HepG2 (cell line): ENCODE measurements around the gene RHEBL1. TPM values are rescaled to one million over a fixed set of nuclear protein-coding genes. Genes with fewer than 3 reads are reported as not detected.

Experiments used
- ATAC-seq: fragments of 200-7000 bp; cut with Tn5 transposase; 3 replicates; pipeline ENCODE4 v1.9.1; 2020; ENCODE audit warnings: mild to moderate bottlenecking, moderate library complexity
- BruUV-seq: library from RNA; stranded (reverse); fragments of 400-500 nt; replicated peaks from 2 replicates; lab custom pipeline; 2021; lab: Mats Ljungman, UMichigan
- CTCF ChIA-PET: fragments of 300-600 bp; formaldehyde crosslinking; extraction: SDS; loops from one replicate; lab custom pipeline; 2021; ENCODE audit warnings: low total read pairs, inconsistent platforms, low intra/inter-chr PET ratio; lab: Yijun Ruan, JAX
- POLR2A ChIA-PET: fragments of 350-600 bp; sonication (Branson Sonifier 250); formaldehyde crosslinking; loops from one replicate; lab custom pipeline; 2020; ENCODE audit warnings: antibody characterized with exemption, inconsistent platforms; lab: Yijun Ruan, JAX
- DNase-seq: peaks from one replicate; pipeline ENCODE4 v3.0.0-alpha.2; 2015; ENCODE audit warnings: low spot score
- FAIRE-seq: peaks from 3 replicates; lab custom pipeline; 2011; peaks lifted over from hg19 to GRCh38; lab: Jason Lieb, UNC
- H2AFZ ChIP-seq: one replicate; pipeline ENCODE4 v1.6.1; 2011; ENCODE audit warnings: low read length, inconsistent platforms
- H3K27ac ChIP-seq: fragments of 300-600 bp; 3 replicates; pipeline ENCODE4 v1.8.0; 2011; ENCODE audit warnings: mixed run types, mild to moderate bottlenecking, mixed read lengths, low read length, inconsistent platforms; ENCODE audit not compliant: insufficient read depth; ENCODE audit errors: extremely low read length
- H3K27me3 ChIP-seq, 2 experiments: fragments of 200-600 bp in 1 of 2; 2 replicates in 1 of 2; 3 replicates in 1 of 2; pipeline versions ENCODE4 v1.6.0 to v1.8.0; 2011; ENCODE audit warnings: low read length in 2 of 2, mild to moderate bottlenecking in 2 of 2, moderate library complexity in 2 of 2, inconsistent platforms in 1 of 2; ENCODE audit not compliant: insufficient read depth in 2 of 2, control insufficient read depth in 1 of 2
- H3K36me3 ChIP-seq, 2 experiments: fragments of 200-600 bp in 1 of 2; replicated peaks in 1 of 2; 2 replicates in 1 of 2; 3 replicates in 1 of 2; pipeline versions ENCODE4 v1.5.1 to v1.8.0; 2011; ENCODE audit warnings: low read length in 2 of 2, inconsistent platforms in 1 of 2; ENCODE audit not compliant: insufficient read depth in 2 of 2, control insufficient read depth in 1 of 2
- H3K4me1 ChIP-seq: 2 replicates; pipeline ENCODE4 v1.5.1; 2012; ENCODE audit warnings: low read length, inconsistent platforms; ENCODE audit not compliant: insufficient read depth
- H3K4me2 ChIP-seq: 2 replicates; pipeline ENCODE4 v1.6.0; 2011; ENCODE audit warnings: low read depth, low read length, inconsistent platforms
- H3K4me3 ChIP-seq, 3 experiments: fragments of 200-600 bp in 1 of 3; sonication (generic), shearing (Covaris generic) in 1 of 3; replicated peaks in 1 of 3; 2 replicates each; pipeline ENCODE4 v1.5.1; 2011 to 2016; ENCODE audit warnings: low read length in 3 of 3, inconsistent platforms in 2 of 3, low read depth in 2 of 3, mild to moderate bottlenecking in 2 of 3, control low read depth in 1 of 3, mixed read lengths in 1 of 3; ENCODE audit not compliant: insufficient read depth in 1 of 3
- H3K79me2 ChIP-seq: one replicate; pipeline ENCODE4 v1.6.1; 2011; ENCODE audit warnings: low read length, inconsistent platforms; ENCODE audit not compliant: insufficient read depth
- H3K9ac ChIP-seq: 2 replicates; pipeline ENCODE4 v1.6.0; 2011; ENCODE audit warnings: mild to moderate bottlenecking, low read depth, low read length, inconsistent platforms; ENCODE audit not compliant: insufficient read depth
- H3K9me3 ChIP-seq: 2 replicates; pipeline ENCODE4 v1.5.1; 2012; ENCODE audit warnings: mild to moderate bottlenecking, low read length
- H4K20me1 ChIP-seq: 2 replicates; pipeline ENCODE4 v1.6.0; 2011; ENCODE audit warnings: inconsistent platforms, mild to moderate bottlenecking, low read length, moderate library complexity; ENCODE audit not compliant: insufficient read depth
- BRD4 ChIP-seq: sonication (generic); formaldehyde crosslinking; IDR thresholded peaks from 2 replicates; pipeline ENCODE4 v1.4.0; 2020; ENCODE audit warnings: missing genetic modification reagents
- CENPT ChIP-seq: sonication (generic); formaldehyde crosslinking; IDR thresholded peaks from 2 replicates; pipeline ENCODE4 v1.8.0; 2022; ENCODE audit warnings: low read depth, mild to moderate bottlenecking, moderate library complexity, missing genetic modification reagents
- ELF1 ChIP-seq: sonication (generic); formaldehyde crosslinking; IDR thresholded peaks from 2 replicates; pipeline ENCODE4 v1.4.0; 2020; ENCODE audit warnings: missing genetic modification reagents
- KAT2B ChIP-seq: fragments of 150-350 bp; IDR thresholded peaks from 2 replicates; pipeline ENCODE4 v1.6.1; 2014; ENCODE audit warnings: low read depth, low read length, borderline replicate concordance
- RFX1 ChIP-seq: fragments of 450-650 bp; IDR thresholded peaks from 2 replicates; pipeline ENCODE4 v1.6.1; 2017
- SNAI1 ChIP-seq: sonication (generic); formaldehyde crosslinking; IDR thresholded peaks from 2 replicates; pipeline ENCODE4 v1.5.0; 2020; ENCODE audit warnings: mild to moderate bottlenecking, missing genetic modification reagents, borderline replicate concordance
- ZBTB49 ChIP-seq: sonication (generic); formaldehyde crosslinking; IDR thresholded peaks from 2 replicates; pipeline ENCODE4 v1.4.0; 2020; ENCODE audit warnings: missing genetic modification reagents, borderline replicate concordance
- ZMAT3 ChIP-seq: sonication (generic); formaldehyde crosslinking; conservative IDR thresholded peaks from 2 replicates; pipeline ENCODE4 v1.7.0; 2021; ENCODE audit warnings: missing genetic modification reagents
- ZNF260 ChIP-seq: sonication (generic); formaldehyde crosslinking; IDR thresholded peaks from 2 replicates; pipeline ENCODE4 v1.4.0; 2020; ENCODE audit warnings: missing genetic modification reagents, low read depth, mild to moderate bottlenecking, borderline replicate concordance
- ZNF33B ChIP-seq: sonication (generic); formaldehyde crosslinking; IDR thresholded peaks from 2 replicates; pipeline ENCODE4 v1.5.1; 2020; ENCODE audit warnings: mild to moderate bottlenecking, missing genetic modification reagents
- ZNF557 ChIP-seq: sonication (generic); formaldehyde crosslinking; IDR thresholded peaks from 2 replicates; pipeline ENCODE4 v1.4.0; 2020; ENCODE audit warnings: missing genetic modification reagents
- ZNF619 ChIP-seq: sonication (generic); formaldehyde crosslinking; IDR thresholded peaks from 2 replicates; pipeline ENCODE4 v1.4.0; 2020; ENCODE audit warnings: mild to moderate bottlenecking, missing genetic modification reagents
- ZNF749 ChIP-seq: sonication (generic); formaldehyde crosslinking; IDR thresholded peaks from 2 replicates; pipeline ENCODE4 v1.8.0; 2022; ENCODE audit warnings: mild to moderate bottlenecking, missing genetic modification reagents, moderate library complexity, borderline replicate concordance
- WGBS: methylation state at CpG from one replicate; pipeline ENCODE4 v1.1.6; 2017; ENCODE audit warnings: low lambda C conversion rate; 5-methylcytosine and 5-hydroxymethylcytosine counted together
- in situ Hi-C: cut with HindIII; loops from 2 replicates; pipeline ENCODE4 v1.10.0; 2017; ENCODE audit warnings: low pct_unique_long_range_greater_than_20kb; ENCODE audit not compliant: extremely low pct_ligation_motif_present
- intact Hi-C: fragments of 100-400 bp; cut with micrococcal nuclease; formaldehyde crosslinking; loops from one replicate; pipeline ENCODE4 v1.10.0; 2022; ENCODE audit not compliant: unreplicated experiment
- polyA plus RNA-seq, 8 experiments: library from polyadenylated mRNA; depleted of rRNA in 3 of 8; stranded (reverse) in 7 of 8; unstranded in 1 of 8; fragments of >200 nt; fragmentation: Illumina TruSeq in 4 of 8; extraction: Trizol in 4 of 8; gene quantifications; 2 replicates each; pipeline versions ENCODE4 v1.2.1 to v1.2.3, GENCODE V29; 2011 to 2016; ENCODE audit warnings: low read depth in 4 of 8, missing spikeins in 1 of 8, mixed read lengths in 1 of 8; ENCODE audit not compliant: insufficient read depth in 1 of 8
- total RNA-seq, 5 experiments: library from RNA; depleted of rRNA; stranded (reverse); fragments of >200 nt; fragmentation: Illumina TruSeq; extraction: Trizol; gene quantifications; 2 replicates each; pipeline ENCODE4 v1.2.3, GENCODE V29; 2016; ENCODE audit warnings: low read depth in 1 of 5
- TF ChIP-seq, protein P1 (sequence below): sonication (generic); formaldehyde crosslinking; conservative IDR thresholded peaks from 2 replicates; pipeline ENCODE4 v1.4.0; 2020; ENCODE audit warnings: missing genetic modification reagents
- TF ChIP-seq, protein P2 (sequence below): sonication (generic); formaldehyde crosslinking; IDR thresholded peaks from 2 replicates; pipeline ENCODE4 v1.9.0; 2022; ENCODE audit warnings: low read depth, missing genetic modification reagents
- TF ChIP-seq, protein P3 (sequence below): sonication (generic); formaldehyde crosslinking; conservative IDR thresholded peaks from 2 replicates; pipeline ENCODE4 v1.4.0; 2020; ENCODE audit warnings: missing genetic modification reagents

The RHEBL1 gene
- total and polyA plus RNA-seq, 2 of the 13 experiments (the other 11 are each of a cell fraction or from before 2014, with no cell fraction given) = 1.4 to 2.5 TPM

DNA sequence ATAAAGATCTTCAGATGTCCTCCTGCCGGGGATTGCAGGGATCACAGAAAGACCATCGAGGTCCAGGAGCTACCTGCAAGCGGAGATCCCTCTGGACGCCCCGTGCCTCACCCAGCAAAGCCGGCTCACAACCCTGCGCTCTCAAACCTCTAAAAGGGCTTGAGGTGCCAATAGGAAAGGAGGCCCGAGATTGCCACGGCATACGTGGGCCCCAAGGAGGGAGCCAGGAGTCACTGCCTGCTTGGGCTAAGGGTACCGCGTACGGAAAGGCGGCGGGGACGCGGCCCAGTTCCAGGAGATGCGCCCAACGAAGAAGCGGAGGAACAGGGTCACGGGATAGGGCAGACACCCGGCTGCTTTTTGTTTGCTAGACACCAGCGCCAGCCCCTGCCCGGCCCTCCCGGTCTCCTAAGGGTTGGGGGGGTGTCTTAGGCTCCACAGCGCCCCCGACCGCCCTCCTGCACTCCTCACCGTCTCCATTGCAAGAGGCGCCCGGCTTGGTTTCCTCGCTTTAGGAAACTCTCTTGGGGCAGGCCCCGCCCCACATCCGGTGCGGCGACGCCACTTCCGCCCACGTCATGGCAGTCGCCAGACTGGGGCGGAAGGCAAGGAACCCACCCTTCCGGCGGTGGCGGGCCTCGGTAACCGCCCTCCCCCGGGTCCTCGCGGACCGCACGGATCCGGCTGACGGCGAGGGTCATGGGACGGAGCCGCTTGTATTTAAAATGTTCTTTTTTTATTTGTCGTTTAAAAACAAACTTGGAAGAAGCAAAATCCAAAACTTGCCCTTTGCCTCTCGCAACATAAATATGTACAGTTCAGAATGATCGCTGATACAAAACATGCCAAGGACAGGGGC lies 51.3 kb downstream of the RHEBL1 start, which contains the start of gene PRKAG1:
TSS of gene PRKAG1 (minus strand) at position 516 of the 859 bp plus-strand sequence. CDS start at position 480, 36 bp downstream.
- Histone ChIP-seq H2AFZ (no peak within 1 kb of the TSS), H3K27me3 (no peaks in the 10 kb centered on the region), H3K9ac (peak within 1 kb of the TSS; percentile 86), H3K79me2 (peaks cover 6% of the 10 kb centered on the region), H3K4me3 (peak within 1 kb of the TSS; percentile 74 to 93 (median 85)), H4K20me1 (no peaks in the 10 kb centered on the region), H3K4me2 (peak within 1 kb of the TSS; percentile 98), H3K9me3 (no peaks in the 10 kb centered on the region), H3K27ac (peak within 1 kb of the TSS; percentile 86), H3K4me1 (peaks cover 20% of the 10 kb centered on the region), H3K36me3 (peaks cover 11 to 14% of the 10 kb centered on the region in 2 experiments)
- peak; percentile 82 for FAIRE-seq
- CTCF ChIA-PET = interaction anchor here (3.4 kb wide), 1 partner anchor 22 kb away, joined by 15 read pairs; no protein-coding TSS in a partner anchor
- POLR2A ChIA-PET = interaction anchor here (0.8 to 1.6 kb wide), 10 partner anchors 15 to 153 kb away, joined by 3 to 9 read pairs (median 4); partner anchors contain the start of genes DDN, RHEBL1, RND1 and TUBA1B
- in situ Hi-C loops = no loop called here
- ATAC-seq = peak; percentile 89
- WGBS = 2% methylated on average over 28 of the region's 59 CpGs
- BruUV-seq = TSS peak; percentile 69
- peak; percentile 91 for DNase-seq
- intact Hi-C loops = loop anchor here (1.0 to 5.0 kb wide), 2 partner anchors 22 to 114 kb away; partner anchors contain the start of gene TUBA1B
- no peak for TF ChIP-seq RFX1
- TF ChIP-seq ZNF33B = no peak
- TF ChIP-seq ZMAT3 = 0 out of 2 replicates have a peak, but pooled peaks have one; percentile 26
- TF ChIP-seq, protein P1, sequence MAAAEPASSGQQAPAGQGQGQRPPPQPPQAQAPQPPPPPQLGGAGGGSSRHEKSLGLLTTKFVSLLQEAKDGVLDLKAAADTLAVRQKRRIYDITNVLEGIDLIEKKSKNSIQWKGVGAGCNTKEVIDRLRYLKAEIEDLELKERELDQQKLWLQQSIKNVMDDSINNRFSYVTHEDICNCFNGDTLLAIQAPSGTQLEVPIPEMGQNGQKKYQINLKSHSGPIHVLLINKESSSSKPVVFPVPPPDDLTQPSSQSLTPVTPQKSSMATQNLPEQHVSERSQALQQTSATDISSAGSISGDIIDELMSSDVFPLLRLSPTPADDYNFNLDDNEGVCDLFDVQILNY (CRISPR knock-in tag) = no peak
- TF ChIP-seq ZNF557 (CRISPR knock-in tag) = no peak
- peak; percentile 98 for TF ChIP-seq ZNF619
- no peak for TF ChIP-seq ZBTB49 (CRISPR knock-in tag)
- TF ChIP-seq, protein P2, sequence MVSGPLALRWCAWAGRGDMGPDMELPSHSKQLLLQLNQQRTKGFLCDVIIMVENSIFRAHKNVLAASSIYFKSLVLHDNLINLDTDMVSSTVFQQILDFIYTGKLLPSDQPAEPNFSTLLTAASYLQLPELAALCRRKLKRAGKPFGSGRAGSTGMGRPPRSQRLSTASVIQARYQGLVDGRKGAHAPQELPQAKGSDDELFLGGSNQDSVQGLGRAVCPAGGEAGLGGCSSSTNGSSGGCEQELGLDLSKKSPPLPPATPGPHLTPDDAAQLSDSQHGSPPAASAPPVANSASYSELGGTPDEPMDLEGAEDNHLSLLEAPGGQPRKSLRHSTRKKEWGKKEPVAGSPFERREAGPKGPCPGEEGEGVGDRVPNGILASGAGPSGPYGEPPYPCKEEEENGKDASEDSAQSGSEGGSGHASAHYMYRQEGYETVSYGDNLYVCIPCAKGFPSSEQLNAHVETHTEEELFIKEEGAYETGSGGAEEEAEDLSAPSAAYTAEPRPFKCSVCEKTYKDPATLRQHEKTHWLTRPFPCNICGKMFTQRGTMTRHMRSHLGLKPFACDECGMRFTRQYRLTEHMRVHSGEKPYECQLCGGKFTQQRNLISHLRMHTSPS = no peak; the same call in 1 of the 2 replicates
- no peak for TF ChIP-seq ZNF260 (CRISPR knock-in tag)
- TF ChIP-seq ELF1 (CRISPR knock-in tag) = peak; percentile 90
- no peak for TF ChIP-seq KAT2B
- TF ChIP-seq CENPT (CRISPR knock-in tag) = no peak
- TF ChIP-seq BRD4 = no peak
- no peak; the same call in 1 of the 2 replicates for TF ChIP-seq ZNF749 (CRISPR knock-in tag)
- peak; percentile 94; the same call in 1 of the 2 replicates for TF ChIP-seq SNAI1
- TF ChIP-seq, protein P3, sequence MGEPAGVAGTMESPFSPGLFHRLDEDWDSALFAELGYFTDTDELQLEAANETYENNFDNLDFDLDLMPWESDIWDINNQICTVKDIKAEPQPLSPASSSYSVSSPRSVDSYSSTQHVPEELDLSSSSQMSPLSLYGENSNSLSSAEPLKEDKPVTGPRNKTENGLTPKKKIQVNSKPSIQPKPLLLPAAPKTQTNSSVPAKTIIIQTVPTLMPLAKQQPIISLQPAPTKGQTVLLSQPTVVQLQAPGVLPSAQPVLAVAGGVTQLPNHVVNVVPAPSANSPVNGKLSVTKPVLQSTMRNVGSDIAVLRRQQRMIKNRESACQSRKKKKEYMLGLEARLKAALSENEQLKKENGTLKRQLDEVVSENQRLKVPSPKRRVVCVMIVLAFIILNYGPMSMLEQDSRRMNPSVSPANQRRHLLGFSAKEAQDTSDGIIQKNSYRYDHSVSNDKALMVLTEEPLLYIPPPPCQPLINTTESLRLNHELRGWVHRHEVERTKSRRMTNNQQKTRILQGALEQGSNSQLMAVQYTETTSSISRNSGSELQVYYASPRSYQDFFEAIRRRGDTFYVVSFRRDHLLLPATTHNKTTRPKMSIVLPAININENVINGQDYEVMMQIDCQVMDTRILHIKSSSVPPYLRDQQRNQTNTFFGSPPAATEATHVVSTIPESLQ = no peak
